Activated naive CD8-positive, alpha-beta T cell treated with anti-CD3 and anti-CD28 coated beads, Interleukin-2, amount 10 ng/mL, durations not matched to agents 7 days and 5 days (primary cell): ENCODE measurements around the gene DDX49. TPM values are rescaled to one million over a fixed set of nuclear protein-coding genes. Genes with fewer than 3 reads are reported as not detected.
"Not testable (repeated sequence)": the region's sequence is repeated elsewhere in the genome, so short reads cannot be mapped to it uniquely, and the experiment has no call there.

Experiments used
- ATAC-seq: fragments of 150-1000 bp; cut with Tn5 transposase; one replicate; pipeline ENCODE4 v1.10.0; 2021; ENCODE audit warnings: low read depth, moderate library complexity
- POLR2A ChIA-PET: fragments of 350-600 bp; sonication (Branson Sonifier 250); formaldehyde crosslinking; loops from one replicate; lab custom pipeline; 2021; ENCODE audit warnings: antibody characterized with exemption; lab: Charles Lee
- DNase-seq: peaks from one replicate; pipeline ENCODE4 v3.0.0; 2021
- H3K27ac Mint-ChIP-seq: one replicate; pipeline ENCODE4 v1.8.0; 2022; ENCODE audit warnings: mild to moderate bottlenecking, mixed read lengths
- H3K27me3 Mint-ChIP-seq: one replicate; pipeline ENCODE4 v1.8.0; 2022; ENCODE audit warnings: mild to moderate bottlenecking, moderate library complexity, mixed read lengths
- H3K36me3 Mint-ChIP-seq: one replicate; pipeline ENCODE4 v1.8.0; 2021; ENCODE audit warnings: mild to moderate bottlenecking, mixed read lengths
- H3K4me1 Mint-ChIP-seq: one replicate; pipeline ENCODE4 v1.8.0; 2021; ENCODE audit warnings: mixed read lengths
- H3K4me3 Mint-ChIP-seq: one replicate; pipeline ENCODE4 v1.8.0; 2022; ENCODE audit warnings: mild to moderate bottlenecking, moderate library complexity, mixed read lengths
- H3K9me3 Mint-ChIP-seq: one replicate; pipeline ENCODE4 v1.8.0; 2021; ENCODE audit warnings: mixed read lengths
- total RNA-seq, 2 experiments: library from RNA; stranded (reverse); gene quantifications; one replicate each; pipeline ENCODE4 v1.2.3, GENCODE V29; 2021

DDX49 gene
- total RNA-seq, 2 experiments from 2014 or later = 42.3 to 42.8 TPM

- H3K27me3 Mint-ChIP-seq = peaks cover 24% of the 10 kb centered on the region
- H3K4me3 Mint-ChIP-seq = no peak overlapping the region
- no peak for ATAC-seq
- POLR2A ChIA-PET = interaction anchor here (0.6 kb wide), 1 partner anchor 13 kb away, joined by 6 read pairs; no protein-coding TSS in a partner anchor
- no peaks in the 10 kb centered on the region for H3K9me3 Mint-ChIP-seq
- DNase-seq = no peak
- H3K27ac Mint-ChIP-seq = no peak overlapping the region
- peaks cover 6% of the 10 kb centered on the region for H3K4me1 Mint-ChIP-seq
- H3K36me3 Mint-ChIP-seq = peaks cover 6% of the 10 kb centered on the region
Observed at GRCh38 chr19:18898607-18899408, 20.7 kb upstream of the DDX49 start.

GRCh38 chr19:18899624-18900560, 19.6 kb upstream of the DDX49 start:
- DNase-seq (no peak), ATAC-seq (no peak)
- no peaks in the 10 kb centered on the region for H3K9me3 Mint-ChIP-seq
- no peak overlapping the region for H3K4me3 Mint-ChIP-seq
- peaks cover 6% of the 10 kb centered on the region for H3K36me3 Mint-ChIP-seq
- peaks cover 19% of the 10 kb centered on the region for H3K27me3 Mint-ChIP-seq
- no peak overlapping the region for H3K27ac Mint-ChIP-seq
- H3K4me1 Mint-ChIP-seq = peaks cover 6% of the 10 kb centered on the region
- POLR2A ChIA-PET = no interaction called here

GRCh38 chr19:18900700-18901481, 18.6 kb upstream of the DDX49 start:
- no peak overlapping the region for H3K4me3 Mint-ChIP-seq
- no peak overlapping the region for H3K27ac Mint-ChIP-seq
- no peaks in the 10 kb centered on the region for H3K9me3 Mint-ChIP-seq
- peaks cover 6% of the 10 kb centered on the region for H3K4me1 Mint-ChIP-seq
- POLR2A ChIA-PET = no interaction called here
- peaks cover 16% of the 10 kb centered on the region for H3K27me3 Mint-ChIP-seq
- H3K36me3 Mint-ChIP-seq = peaks cover 10% of the 10 kb centered on the region
- DNase-seq = no peak
- no peak for ATAC-seq

GRCh38 chr19:18901491-18901890, 18.0 kb upstream of the DDX49 start:
- H3K4me3 Mint-ChIP-seq = no peak overlapping the region
- H3K36me3 Mint-ChIP-seq = peaks cover 8% of the 10 kb centered on the region
- POLR2A ChIA-PET = no interaction called here
- H3K27ac Mint-ChIP-seq = no peak overlapping the region
- DNase-seq = no peak
- H3K4me1 Mint-ChIP-seq = peaks cover 4% of the 10 kb centered on the region
- ATAC-seq = no peak
- H3K27me3 Mint-ChIP-seq = peaks cover 14% of the 10 kb centered on the region
- H3K9me3 Mint-ChIP-seq = no peaks in the 10 kb centered on the region

- POLR2A ChIA-PET, H3K36me3 Mint-ChIP-seq, H3K27ac Mint-ChIP-seq: not testable (repeated sequence)
Observed at GRCh38 chr19:18902519-18902918, 17.0 kb upstream of the DDX49 start.

GRCh38 chr19:18903156-18904037, 16.1 kb upstream of the DDX49 start:
- no peaks in the 10 kb centered on the region for H3K9me3 Mint-ChIP-seq
- DNase-seq = no peak
- no peak for ATAC-seq
- POLR2A ChIA-PET = no interaction called here
- H3K36me3 Mint-ChIP-seq = peaks cover 8% of the 10 kb centered on the region
- no peak overlapping the region for H3K4me3 Mint-ChIP-seq
- no peaks in the 10 kb centered on the region for H3K4me1 Mint-ChIP-seq
- no peaks in the 10 kb centered on the region for H3K27me3 Mint-ChIP-seq
- H3K27ac Mint-ChIP-seq = no peak overlapping the region

More at GRCh38 chr19:18902519-18902918, 17.0 kb upstream of the DDX49 start:
- not testable (repeated sequence) for H3K4me1 Mint-ChIP-seq, DNase-seq, H3K9me3 Mint-ChIP-seq, H3K4me3 Mint-ChIP-seq, ATAC-seq, H3K27me3 Mint-ChIP-seq

- DNase-seq (no peak), ATAC-seq (no peak)
Observed at GRCh38 chr19:18904334-18905057, 15.0 kb upstream of the DDX49 start.

GRCh38 chr19:18905058-18905456, 14.5 kb upstream of the DDX49 start:
- DNase-seq (no peak), ATAC-seq (no peak)
- Mint-ChIP-seq H3K36me3 (peaks cover 8% of the 10 kb centered on the region), H3K27ac (no peak overlapping the region), H3K27me3 (no peaks in the 10 kb centered on the region), H3K9me3 (no peaks in the 10 kb centered on the region), H3K4me3 (no peak overlapping the region), H3K4me1 (no peaks in the 10 kb centered on the region)
- POLR2A ChIA-PET = no interaction called here

More at GRCh38 chr19:18904334-18905057, 15.0 kb upstream of the DDX49 start:
- POLR2A ChIA-PET = no interaction called here
- no peaks in the 10 kb centered on the region for H3K9me3 Mint-ChIP-seq
- H3K27ac Mint-ChIP-seq = no peak overlapping the region
- H3K4me3 Mint-ChIP-seq = no peak overlapping the region
- H3K36me3 Mint-ChIP-seq = peaks cover 8% of the 10 kb centered on the region
- H3K4me1 Mint-ChIP-seq = no peaks in the 10 kb centered on the region
- H3K27me3 Mint-ChIP-seq = no peaks in the 10 kb centered on the region

GRCh38 chr19:18905513-18906236, 13.8 kb upstream of the DDX49 start:
- POLR2A ChIA-PET = no interaction called here
- Mint-ChIP-seq H3K4me1 (no peaks in the 10 kb centered on the region), H3K27ac (no peak overlapping the region), H3K27me3 (no peaks in the 10 kb centered on the region), H3K36me3 (peaks cover 8% of the 10 kb centered on the region), H3K9me3 (no peaks in the 10 kb centered on the region), H3K4me3 (no peak overlapping the region)
- DNase-seq (no peak), ATAC-seq (no peak)

GRCh38 chr19:18906605-18907519, 12.7 kb upstream of the DDX49 start:
- Mint-ChIP-seq H3K4me1 (no peaks in the 10 kb centered on the region), H3K4me3 (no peak overlapping the region), H3K27ac (no peak overlapping the region), H3K27me3 (no peaks in the 10 kb centered on the region), H3K9me3 (no peaks in the 10 kb centered on the region), H3K36me3 (peaks cover 4% of the 10 kb centered on the region)
- no peak for ATAC-seq
- DNase-seq = no peak
- POLR2A ChIA-PET = no interaction called here
